ENCODE data around the gene GCAT.

- TF ChIP-seq SMC3 (IDR thresholded peaks at IDR 0.05; ENCODE audit: borderline replicate concordance, low read length) (no peak), CTCF (IDR thresholded peaks at IDR 0.05 in 2 of 3, conservative IDR thresholded peaks at IDR 0.05 in 1 of 3; ENCODE audit: control insufficient read depth in 2 of 3, extremely low read depth in 1 of 3, insufficient read depth in 1 of 3, low read depth in 3 of 3, low read length in 3 of 3) (no peak), EZH2 (IDR thresholded peaks at IDR 0.05; ENCODE audit: borderline replicate concordance, control insufficient read depth, low read depth, low read length) (no peak), JUND (IDR thresholded peaks at IDR 0.05; ENCODE audit: low read depth, low read length) (no peak), POLR2A (IDR thresholded peaks at IDR 0.05; ENCODE audit: low read depth, low read length) (no peak), CEBPB (IDR thresholded peaks at IDR 0.05; ENCODE audit: borderline replicate concordance in 1 of 2, low read depth in 2 of 2, low read length in 2 of 2) (no peak), POLR2AphosphoS5 (IDR thresholded peaks at IDR 0.05; ENCODE audit: low read length) (peak; percentile 25; the same call in 1 of the 2 replicates), EP300 (IDR thresholded peaks at IDR 0.05; ENCODE audit: borderline replicate concordance in 1 of 2, control insufficient read depth in 1 of 2, low read depth in 2 of 2, low read length in 2 of 2) (no peak), SP1 (IDR thresholded peaks at IDR 0.05; ENCODE audit: low read depth, low read length) (no peak), CREB1 (IDR thresholded peaks at IDR 0.05; ENCODE audit: low read depth) (no peak), ATF2 (IDR thresholded peaks at IDR 0.05; ENCODE audit: low read length) (no peak), ZNF274 (IDR thresholded peaks at IDR 0.05; ENCODE audit: insufficient read depth, insufficient read length) (no peak)
- TF ChIP-seq, protein P1, sequence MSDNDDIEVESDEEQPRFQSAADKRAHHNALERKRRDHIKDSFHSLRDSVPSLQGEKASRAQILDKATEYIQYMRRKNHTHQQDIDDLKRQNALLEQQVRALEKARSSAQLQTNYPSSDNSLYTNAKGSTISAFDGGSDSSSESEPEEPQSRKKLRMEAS (IDR thresholded peaks at IDR 0.05; ENCODE audit: low read depth, low read length) = no peak
- TF ChIP-seq, protein P2, sequence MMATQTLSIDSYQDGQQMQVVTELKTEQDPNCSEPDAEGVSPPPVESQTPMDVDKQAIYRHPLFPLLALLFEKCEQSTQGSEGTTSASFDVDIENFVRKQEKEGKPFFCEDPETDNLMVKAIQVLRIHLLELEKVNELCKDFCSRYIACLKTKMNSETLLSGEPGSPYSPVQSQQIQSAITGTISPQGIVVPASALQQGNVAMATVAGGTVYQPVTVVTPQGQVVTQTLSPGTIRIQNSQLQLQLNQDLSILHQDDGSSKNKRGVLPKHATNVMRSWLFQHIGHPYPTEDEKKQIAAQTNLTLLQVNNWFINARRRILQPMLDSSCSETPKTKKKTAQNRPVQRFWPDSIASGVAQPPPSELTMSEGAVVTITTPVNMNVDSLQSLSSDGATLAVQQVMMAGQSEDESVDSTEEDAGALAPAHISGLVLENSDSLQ (IDR thresholded peaks at IDR 0.05) = no peak
These were observed 53.2 kb downstream of the GCAT start for GRCh38 chr22:37860796-37861421.

All from GM12878 (cell line).